ENCODE data around the gene ATP2C2. TPM values are rescaled to one million over a fixed set of nuclear protein-coding genes. Genes with fewer than 3 reads are reported as not detected.

ATP2C2 gene
- total and polyA plus RNA-seq, 2 experiments from 2014 or later = 2.1 TPM

GRCh38 chr16:84412262-84412661 lies 43.9 kb downstream of the ATP2C2 start:
- H2AFZ ChIP-seq = no peak overlapping the region
- no peaks in the 10 kb centered on the region for H3K36me3 ChIP-seq (ENCODE audit: insufficient read depth)
- no peak for TF ChIP-seq EZH2 (IDR thresholded peaks at IDR 0.05; ENCODE audit: low read depth, unreplicated experiment)
- DNase-seq (ENCODE audit: low spot score) = no peak
- H3K4me2 ChIP-seq = no peak overlapping the region
- H3K27ac ChIP-seq (ENCODE audit: low read depth) = no peak overlapping the region
- ATAC-seq = no peak
- peaks cover 12% of the 10 kb centered on the region for H3K27me3 Mint-ChIP-seq (ENCODE audit: insufficient read depth, low read depth, poor library complexity)
- H3K36me3 Mint-ChIP-seq (ENCODE audit: low read depth) = no peaks in the 10 kb centered on the region
- H3K27ac Mint-ChIP-seq = no peak overlapping the region
- H3K27me3 ChIP-seq (ENCODE audit: insufficient read depth) = no peaks in the 10 kb centered on the region
- no peak overlapping the region for H3K4me3 ChIP-seq
- H3K9me3 Mint-ChIP-seq = no peaks in the 10 kb centered on the region; the same call in 2 of the 3 replicates
- no peaks in the 10 kb centered on the region for H4K20me1 ChIP-seq (replicated peaks; ENCODE audit: insufficient read depth)
- no peaks in the 10 kb centered on the region for H3K4me1 ChIP-seq (ENCODE audit: insufficient read depth)
- no peaks in the 10 kb centered on the region for H3F3A ChIP-seq (replicated peaks; ENCODE audit: low read depth)
- H3K79me2 ChIP-seq (replicated peaks; ENCODE audit: insufficient read depth) = no peaks in the 10 kb centered on the region
- no peaks in the 10 kb centered on the region; the same call in 2 of the 3 replicates for H3K4me1 Mint-ChIP-seq
- H3K9me2 ChIP-seq (ENCODE audit: insufficient read depth) = no peaks in the 10 kb centered on the region
- H3K4me3 Mint-ChIP-seq = no peak overlapping the region

GRCh38 chr16:84413244-84414004 lies 45.1 kb downstream of the ATP2C2 start:
- no peak overlapping the region for H3K4me2 ChIP-seq
- no peaks in the 10 kb centered on the region for H3K36me3 ChIP-seq (ENCODE audit: insufficient read depth)
- no peaks in the 10 kb centered on the region for H3K4me1 ChIP-seq (ENCODE audit: insufficient read depth)
- Mint-ChIP-seq H3K4me1 (no peaks in the 10 kb centered on the region), H3K36me3 (ENCODE audit: low read depth) (no peaks in the 10 kb centered on the region), H3K27me3 (ENCODE audit: insufficient read depth, low read depth, poor library complexity) (peaks cover 9% of the 10 kb centered on the region), H3K9me3 (no peaks in the 10 kb centered on the region; the same call in 2 of the 3 replicates), H3K4me3 (no peak overlapping the region), H3K27ac (no peak overlapping the region)
- H3F3A ChIP-seq (replicated peaks; ENCODE audit: low read depth) = no peaks in the 10 kb centered on the region
- no peaks in the 10 kb centered on the region for H3K27me3 ChIP-seq (ENCODE audit: insufficient read depth)
- no peak overlapping the region for H2AFZ ChIP-seq
- H3K79me2 ChIP-seq (replicated peaks; ENCODE audit: insufficient read depth) = no peaks in the 10 kb centered on the region
- ATAC-seq = no peak
- no peak overlapping the region for H3K4me3 ChIP-seq
- no peak overlapping the region for H3K27ac ChIP-seq (ENCODE audit: low read depth)
- H3K9me2 ChIP-seq (ENCODE audit: insufficient read depth) = no peaks in the 10 kb centered on the region
- H4K20me1 ChIP-seq (replicated peaks; ENCODE audit: insufficient read depth) = no peaks in the 10 kb centered on the region
- no peak for DNase-seq (ENCODE audit: low spot score)
- TF ChIP-seq ZNF462 (CRISPR knock-in tag; IDR thresholded peaks at IDR 0.05) (no peak), JUNB (IDR thresholded peaks at IDR 0.05; ENCODE audit: unreplicated experiment) (no peak), CTCF (conservative IDR thresholded peaks at IDR 0.05; ENCODE audit: low read depth in 2 of 2) (no peak), ZNF114 (CRISPR knock-in tag; IDR thresholded peaks at IDR 0.05) (no peak), NANOG (IDR thresholded peaks at IDR 0.05; ENCODE audit: borderline replicate concordance) (no peak), ZNF331 (CRISPR knock-in tag; IDR thresholded peaks at IDR 0.05; ENCODE audit: low read depth) (no peak), POLR2AphosphoS5 (IDR thresholded peaks at IDR 0.05; ENCODE audit: low read depth) (no peak), REST (IDR thresholded peaks at IDR 0.05; ENCODE audit: unreplicated experiment) (no peak), STAT1 (IDR thresholded peaks at IDR 0.05; ENCODE audit: unreplicated experiment) (no peak)
